K562 (cell line): Measurements from ENCODE around the gene UNC13A. TPM values are rescaled to one million over a fixed set of nuclear protein-coding genes. Genes with fewer than 3 reads are reported as not detected.

Experiments used
- ARID1B ChIP-seq: fragments of 450-650 bp; IDR thresholded peaks from 2 replicates; pipeline ENCODE4 v1.6.1; 2016; ENCODE audit warnings: antibody characterized with exemption, mild to moderate bottlenecking, inconsistent platforms
- ATF3 ChIP-seq, 2 experiments: fragments of 450-650 bp in 1 of 2; sonication (generic) in 1 of 2; formaldehyde crosslinking in 1 of 2; IDR thresholded peaks in 1 of 2; conservative IDR thresholded peaks in 1 of 2; 2 replicates each; pipeline versions ENCODE4 v1.6.1 to v1.8.1; 2016 to 2023; ENCODE audit warnings: mild to moderate bottlenecking in 2 of 2, moderate library complexity in 2 of 2, inconsistent platforms in 1 of 2, missing genetic modification reagents in 1 of 2
- BRD9 ChIP-seq: fragments of 450-650 bp; IDR thresholded peaks from 2 replicates; pipeline ENCODE4 v1.6.1; 2018; ENCODE audit warnings: low read depth; ENCODE audit not compliant: partially characterized antibody
- CCNT2 ChIP-seq: IDR thresholded peaks from 2 replicates; pipeline ENCODE4 v1.6.1; 2011; ENCODE audit warnings: borderline replicate concordance, low read depth, mild to moderate bottlenecking, moderate library complexity, mixed read lengths, low read length; ENCODE audit not compliant: insufficient read length; ENCODE audit errors: extremely low read depth
- CSDE1 ChIP-seq, 2 experiments: fragments of 450-650 bp; IDR thresholded peaks; 2 replicates each; pipeline ENCODE4 v1.6.1; 2016; ENCODE audit warnings: mild to moderate bottlenecking in 1 of 2
- HMGN3 ChIP-seq: IDR thresholded peaks from 2 replicates; pipeline ENCODE4 v1.6.1; 2011; ENCODE audit warnings: borderline replicate concordance, low read depth, mild to moderate bottlenecking, mixed read lengths, low read length; ENCODE audit not compliant: insufficient read length; ENCODE audit errors: extremely low read depth
- LCOR ChIP-seq: sonication (generic); formaldehyde crosslinking; IDR thresholded peaks from 2 replicates; pipeline ENCODE4 v1.8.0; 2022; ENCODE audit warnings: mild to moderate bottlenecking, missing genetic modification reagents
- MEIS2 ChIP-seq: fragments of 450-650 bp; IDR thresholded peaks from 2 replicates; pipeline ENCODE4 v1.6.1; 2014; ENCODE audit warnings: mild to moderate bottlenecking; ENCODE audit not compliant: partially characterized antibody
- MGA ChIP-seq: fragments of 450-650 bp; IDR thresholded peaks from 2 replicates; pipeline ENCODE4 v1.6.1; 2016; ENCODE audit warnings: mild to moderate bottlenecking, moderate library complexity
- NCOA1 ChIP-seq: fragments of 450-650 bp; IDR thresholded peaks from 2 replicates; pipeline ENCODE4 v1.6.1; 2016; ENCODE audit warnings: low read depth
- PKNOX1 ChIP-seq: fragments of 450-650 bp; IDR thresholded peaks from 2 replicates; pipeline ENCODE4 v1.6.1; 2016
- SAFB ChIP-seq: fragments of 200-400 bp; formaldehyde crosslinking; IDR thresholded peaks from 2 replicates; pipeline ENCODE4 v1.6.1; 2017; ENCODE audit warnings: low read depth, low read length, borderline replicate concordance
- polyA plus RNA-seq, 8 experiments: library from polyadenylated mRNA; depleted of rRNA in 4 of 8; stranded (reverse) in 5 of 8; unstranded in 3 of 8; fragments of >200 nt; fragmentation: Nextera tagmentation in 2 of 8; fragmentation: Illumina TruSeq in 1 of 8; extraction: Ambion mirVana in 2 of 8; extraction: Trizol in 1 of 8; gene quantifications; 2 replicates each; pipeline versions ENCODE4 v1.2.1 to v1.2.3, GENCODE V29; 2011 to 2014; ENCODE audit warnings: inconsistent platforms in 1 of 8, missing spikeins in 1 of 8
- total RNA-seq, 7 experiments: library from RNA; depleted of rRNA in 6 of 7; stranded (reverse); fragments of >200 nt in 6 of 7; fragmentation: Illumina TruSeq in 2 of 7; extraction: Trizol in 2 of 7; gene quantifications; 2 replicates each; pipeline versions ENCODE4 v1.2.1 to v1.2.3, GENCODE V29; 2011 to 2021; ENCODE audit warnings: low replicate concordance in 1 of 7

Gene UNC13A
- total and polyA plus RNA-seq, 9 of the 15 experiments (the other 6 are each of a cell fraction or from before 2014, with no cell fraction given) = 0.03 to 1.0 (median 0.25) TPM

GRCh38 chr19:17680230-17680722 lies 7.9 kb downstream of the UNC13A start (continued):
- TF ChIP-seq CCNT2 = peak; percentile 43
- no peak for TF ChIP-seq BRD9
- 0 out of 2 replicates have a peak, but pooled peaks have one; percentile 8 for TF ChIP-seq PKNOX1
- TF ChIP-seq CSDE1 (IDR thresholded peaks at IDR 0.05) = no peak
- no peak for TF ChIP-seq LCOR (CRISPR knock-in tag)
- TF ChIP-seq ATF3 (IDR thresholded peaks at IDR 0.05) = peak; percentile 73
- TF ChIP-seq ATF3 (CRISPR knock-in tag; conservative IDR thresholded peaks at IDR 0.05) = no peak
- no peak for TF ChIP-seq MGA
- TF ChIP-seq HMGN3 = peak; percentile 48
- TF ChIP-seq ARID1B = peak; percentile 55
- TF ChIP-seq SAFB = peak; percentile 53; the same call in 1 of the 2 replicates
- peak; percentile 4 for TF ChIP-seq MEIS2
- TF ChIP-seq NCOA1 = 0 out of 2 replicates have a peak, but pooled peaks have one; percentile 11
